HK-2 (cell line): ENCODE results near the gene KRTAP12-2.
"Not testable (repeated sequence)": the region's sequence is repeated elsewhere in the genome, so short reads cannot be mapped to it uniquely, and the experiment has no call there.

Experiments used
- DNase-seq: peaks from one replicate; pipeline ENCODE4 v3.0.0-alpha.2; 2018; ENCODE audit not compliant: unreplicated experiment

KRTAP12-2 gene

GRCh38 chr21:44650265-44650972 lies 16.3 kb downstream of the KRTAP12-2 start:
- DNase-seq = no peak

DNA sequence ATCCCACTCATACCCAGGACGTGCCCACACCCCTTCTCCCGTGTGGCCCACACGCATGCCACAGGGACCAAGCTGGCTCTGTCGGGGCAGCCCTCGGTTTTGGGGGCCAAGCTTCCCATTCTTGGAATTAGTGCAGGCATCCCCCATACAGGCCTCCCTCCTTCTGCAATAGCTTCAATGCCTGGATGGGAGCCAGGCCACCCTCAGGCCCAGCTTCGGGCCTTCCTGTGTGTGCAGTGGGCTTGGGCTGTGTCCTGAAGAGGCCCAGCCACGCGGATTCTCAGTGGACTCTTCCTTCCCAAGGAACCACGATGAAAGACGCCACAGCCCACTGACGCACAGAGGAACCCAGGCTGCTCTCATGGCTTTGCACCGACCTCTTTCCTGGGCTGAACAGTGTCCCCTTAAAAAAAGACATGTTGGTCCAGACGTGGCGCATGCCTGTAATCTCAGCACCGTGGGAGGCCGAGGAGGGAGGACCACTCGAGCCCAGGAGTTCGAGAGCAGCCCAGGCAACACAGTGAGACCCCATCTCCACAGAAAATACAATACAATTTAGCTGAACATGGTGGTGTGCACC lies 17.1 kb downstream of the KRTAP12-2 start:
- DNase-seq = no peak

DNA sequence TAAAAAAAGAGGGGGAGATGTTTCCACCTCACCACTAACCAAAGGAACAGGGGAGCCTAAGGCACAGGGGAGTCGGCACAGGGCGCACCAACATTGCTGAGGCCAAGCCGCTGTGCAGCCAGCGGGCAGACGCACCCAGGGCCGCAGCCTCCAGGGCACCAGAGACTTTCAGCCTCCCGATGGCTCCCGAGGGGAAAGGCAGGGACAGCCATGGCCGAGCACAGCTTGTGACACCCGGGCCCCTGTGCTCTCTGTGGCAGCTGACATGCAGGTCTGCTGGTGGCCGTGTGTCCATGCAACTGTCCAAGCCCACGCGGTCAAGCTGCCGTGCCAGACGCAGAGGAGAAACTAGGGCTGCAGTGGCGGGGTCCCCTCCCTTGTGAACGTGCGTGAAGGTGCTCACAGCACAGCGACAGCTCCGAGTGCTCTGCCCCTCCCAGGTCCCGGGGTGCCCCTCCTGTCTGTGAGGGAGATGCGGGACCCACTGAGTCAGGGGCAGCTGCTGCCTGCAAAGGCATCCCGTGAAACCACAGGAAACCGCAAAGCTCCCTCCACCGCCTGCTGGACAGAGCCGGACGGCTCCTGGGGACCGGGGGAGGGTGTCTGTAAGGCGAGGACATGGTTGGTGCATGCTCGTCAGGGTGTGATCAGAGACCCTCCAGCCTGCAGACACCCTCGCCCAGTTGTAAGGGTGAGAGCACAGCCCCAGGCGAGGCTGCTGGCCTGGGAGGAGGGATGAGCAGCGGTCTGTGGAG lies 18.0 kb downstream of the KRTAP12-2 start:
- no peak for DNase-seq

GRCh38 chr21:44647222-44647552 lies 19.5 kb downstream of the KRTAP12-2 start:
- DNase-seq = no peak

GRCh38 chr21:44646366-44647221 lies 20.1 kb downstream of the KRTAP12-2 start, which contains the start of gene KRTAP10-11:
Gene KRTAP10-11, plus strand, starts transcription at chr21:44646414. Its CDS starts 45 bp downstream, at chr21:44646459.
- DNase-seq = not testable (repeated sequence)

DNA sequence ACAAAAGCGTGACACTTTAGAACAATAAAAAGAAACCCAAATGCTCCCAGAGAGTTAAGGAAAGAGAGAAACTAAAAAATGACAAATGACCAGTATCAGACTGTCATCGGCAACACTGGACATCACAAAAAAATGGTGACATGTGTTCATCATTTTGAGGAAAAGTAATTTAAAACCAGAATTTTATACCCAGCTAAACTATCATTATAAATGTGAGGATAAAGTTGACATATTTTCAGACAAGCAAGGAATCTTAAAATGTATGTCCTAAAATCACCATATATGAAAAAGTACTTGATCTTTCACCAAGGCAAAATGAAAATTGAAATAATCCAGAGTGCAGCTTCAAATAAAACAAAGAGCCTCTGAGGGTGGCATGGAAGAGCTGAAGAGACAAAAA lies 21.8 kb downstream of the KRTAP12-2 start:
- no peak for DNase-seq

DNA sequence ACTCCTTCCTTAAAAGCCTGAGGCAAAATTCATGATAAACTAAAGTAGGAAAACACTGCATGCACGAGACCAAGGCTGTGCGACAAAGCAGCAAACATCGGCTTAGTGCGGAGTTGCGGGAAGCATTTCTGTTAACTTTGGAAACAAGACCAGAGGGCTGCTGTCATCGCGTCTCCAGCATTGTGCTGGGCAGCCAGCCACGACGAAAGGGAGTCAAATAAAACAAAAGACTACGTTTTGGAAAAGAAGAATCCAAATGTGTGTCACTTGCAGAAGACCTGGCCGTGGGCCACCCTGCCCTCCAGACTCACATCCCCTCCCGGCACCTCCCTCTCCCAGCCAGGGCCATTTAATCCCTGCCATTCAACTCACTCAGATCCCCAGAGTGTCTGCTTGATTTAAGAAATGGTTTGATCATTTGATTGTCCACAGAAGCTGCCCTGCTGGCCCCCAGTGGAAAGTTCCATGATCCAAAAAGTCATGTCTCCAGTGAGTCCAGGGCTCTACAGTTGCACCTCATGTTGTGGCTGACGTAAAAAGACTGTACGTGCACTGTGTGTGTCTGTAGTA lies 22.9 kb downstream of the KRTAP12-2 start:
- no peak for DNase-seq

GRCh38 chr21:44640761-44641160 lies 26.0 kb downstream of the KRTAP12-2 start:
- DNase-seq = no peak

DNA sequence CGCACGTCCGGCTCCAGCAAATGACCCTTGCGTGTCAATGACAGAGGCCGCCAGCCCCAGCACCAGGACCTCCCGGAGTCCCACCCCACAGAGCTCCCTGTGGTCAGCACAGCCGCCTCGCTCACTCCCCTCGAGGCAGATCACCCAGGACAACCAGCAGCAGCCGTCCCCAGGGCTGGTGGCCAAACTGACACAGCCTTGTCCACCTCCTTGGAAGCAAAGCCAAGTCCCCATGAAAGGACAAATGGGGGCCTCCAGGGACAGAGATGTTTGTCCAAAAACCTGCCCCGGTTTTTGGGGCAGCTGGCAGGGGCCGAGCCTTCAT lies 27.4 kb downstream of the KRTAP12-2 start:
- DNase-seq = no peak

- not testable (repeated sequence) for DNase-seq
Observed at GRCh38 chr21:44638506-44639330, 28.0 kb downstream of the KRTAP12-2 start.

DNA sequence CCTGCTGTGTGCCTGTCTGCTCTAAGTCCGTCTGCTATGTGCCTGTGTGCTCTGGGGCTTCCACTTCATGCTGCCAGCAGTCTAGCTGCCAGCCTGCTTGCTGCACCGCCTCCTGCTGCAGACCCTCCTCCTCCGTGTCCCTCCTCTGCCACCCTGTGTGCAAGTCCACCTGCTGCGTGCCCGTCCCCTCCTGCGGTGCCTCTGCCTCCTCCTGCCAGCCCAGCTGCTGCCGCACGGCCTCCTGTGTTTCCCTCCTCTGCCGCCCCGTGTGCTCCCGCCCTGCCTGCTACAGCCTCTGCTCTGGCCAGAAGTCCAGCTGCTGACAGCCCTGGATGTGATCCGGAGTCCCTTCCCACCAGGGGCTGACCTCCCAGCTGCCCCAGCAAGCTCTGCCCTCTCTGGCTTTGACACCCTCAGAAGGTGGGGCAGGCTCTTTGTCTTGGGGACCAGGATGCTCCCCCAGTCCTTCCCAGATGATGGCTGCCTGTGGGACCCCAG lies 28.8 kb downstream of the KRTAP12-2 start:
- DNase-seq = not testable (repeated sequence)

- no peak for DNase-seq
Observed at GRCh38 chr21:44637018-44637850, 29.5 kb downstream of the KRTAP12-2 start, which contains the start of gene KRTAP10-10. Gene KRTAP10-10, plus strand, starts transcription at chr21:44637356. Its CDS starts 62 bp downstream, at chr21:44637418.

GRCh38 chr21:44636209-44637017 lies 30.3 kb downstream of the KRTAP12-2 start:
- DNase-seq = no peak

GRCh38 chr21:44632067-44632466 lies 34.7 kb downstream of the KRTAP12-2 start:
- DNase-seq = no peak

GRCh38 chr21:44630440-44630839 lies 36.3 kb downstream of the KRTAP12-2 start:
- DNase-seq = no peak

GRCh38 chr21:44628707-44629391 lies 37.9 kb downstream of the KRTAP12-2 start:
- DNase-seq = no peak

GRCh38 chr21:44627831-44628233 lies 38.9 kb downstream of the KRTAP12-2 start:
- not testable (repeated sequence) for DNase-seq

DNA sequence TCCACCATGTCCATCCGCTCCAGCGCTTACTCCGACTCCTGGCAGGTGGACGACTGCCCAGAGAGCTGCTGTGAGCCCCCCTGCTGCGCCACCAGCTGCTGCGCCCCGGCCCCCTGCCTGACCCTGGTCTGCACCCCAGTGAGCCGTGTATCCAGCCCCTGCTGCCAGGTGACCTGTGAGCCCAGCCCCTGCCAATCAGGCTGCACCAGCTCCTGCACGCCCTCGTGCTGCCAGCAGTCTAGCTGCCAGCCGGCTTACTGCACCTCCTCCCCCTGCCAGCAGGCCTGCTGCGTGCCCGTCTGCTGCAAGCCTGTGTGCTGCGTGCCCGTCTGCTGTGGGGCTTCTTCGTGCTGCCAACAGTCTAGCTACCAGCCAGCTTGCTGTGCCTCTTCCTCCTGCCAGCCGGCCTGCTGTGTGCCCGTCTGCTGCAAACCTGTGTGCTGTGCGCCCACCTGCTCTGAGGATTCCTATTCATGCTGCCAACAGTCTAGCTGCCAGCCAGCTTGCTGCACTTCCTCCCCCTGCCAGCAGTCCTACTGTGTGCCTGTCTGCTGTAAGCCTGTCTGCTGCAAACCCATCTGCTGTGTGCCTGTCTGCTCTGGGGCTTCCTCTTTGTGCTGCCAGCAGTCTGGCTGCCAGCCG lies 39.4 kb downstream of the KRTAP12-2 start:
- DNase-seq = not testable (repeated sequence)
